ENCODE results near the gene ZNF519.
"Not testable (repeated sequence)": the region's sequence is repeated elsewhere in the genome, so short reads cannot be mapped to it uniquely, and the experiment has no call there.

The ZNF519 gene

GRCh38 chr18:14132271-14132700, at the start of gene ZNF519:
Gene ZNF519 (minus strand): TSS chr18:14132435. CDS start chr18:14132277, 158 bp downstream.
- H3K36me3 Mint-ChIP-seq (ENCODE audit: low read depth); H3K4me1 Mint-ChIP-seq (ENCODE audit: low read depth); intact Hi-C loops (cut with micrococcal nuclease): not testable (repeated sequence)

DNA sequence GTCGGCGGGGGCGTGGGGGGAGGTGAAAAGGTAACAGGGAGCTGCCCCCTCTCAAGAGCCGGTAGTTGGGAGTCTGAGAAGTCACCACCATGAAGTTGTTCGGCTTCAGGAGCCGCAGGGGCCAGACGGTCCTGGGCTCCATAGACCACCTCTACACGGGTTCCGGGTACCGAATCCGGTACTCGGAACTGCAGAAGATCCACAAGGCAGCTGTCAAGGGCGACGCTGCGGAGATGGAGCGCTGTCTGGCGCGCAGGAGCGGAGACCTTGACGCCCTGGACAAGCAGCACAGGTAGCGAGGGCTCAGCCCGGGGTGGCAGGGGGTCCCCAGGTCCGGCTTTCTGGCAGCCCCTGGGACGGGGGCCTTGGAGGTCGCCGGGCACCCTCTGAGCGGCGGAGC, 47.1 kb upstream of the ZNF519 start:
- Mint-ChIP-seq H3K36me3 (ENCODE audit: low read depth) (peaks cover 7% of the 10 kb centered on the region), H3K4me3 (peak overlapping the region; percentile 77), H3K4me1 (ENCODE audit: low read depth) (peaks cover 5% of the 10 kb centered on the region), H3K27me3 (peaks cover 10% of the 10 kb centered on the region), H3K27ac (peak overlapping the region; percentile 71), H3K9me3 (no peaks in the 10 kb centered on the region)
- intact Hi-C loops (cut with micrococcal nuclease): no loop called here

More at GRCh38 chr18:14132271-14132700, at the start of gene ZNF519:
- Mint-ChIP-seq H3K4me3 (peak within 1 kb of the TSS; percentile 85), H3K27ac (peak within 1 kb of the TSS; percentile 76)
- H3K9me3 Mint-ChIP-seq, H3K27me3 Mint-ChIP-seq: not testable (repeated sequence)

DNA sequence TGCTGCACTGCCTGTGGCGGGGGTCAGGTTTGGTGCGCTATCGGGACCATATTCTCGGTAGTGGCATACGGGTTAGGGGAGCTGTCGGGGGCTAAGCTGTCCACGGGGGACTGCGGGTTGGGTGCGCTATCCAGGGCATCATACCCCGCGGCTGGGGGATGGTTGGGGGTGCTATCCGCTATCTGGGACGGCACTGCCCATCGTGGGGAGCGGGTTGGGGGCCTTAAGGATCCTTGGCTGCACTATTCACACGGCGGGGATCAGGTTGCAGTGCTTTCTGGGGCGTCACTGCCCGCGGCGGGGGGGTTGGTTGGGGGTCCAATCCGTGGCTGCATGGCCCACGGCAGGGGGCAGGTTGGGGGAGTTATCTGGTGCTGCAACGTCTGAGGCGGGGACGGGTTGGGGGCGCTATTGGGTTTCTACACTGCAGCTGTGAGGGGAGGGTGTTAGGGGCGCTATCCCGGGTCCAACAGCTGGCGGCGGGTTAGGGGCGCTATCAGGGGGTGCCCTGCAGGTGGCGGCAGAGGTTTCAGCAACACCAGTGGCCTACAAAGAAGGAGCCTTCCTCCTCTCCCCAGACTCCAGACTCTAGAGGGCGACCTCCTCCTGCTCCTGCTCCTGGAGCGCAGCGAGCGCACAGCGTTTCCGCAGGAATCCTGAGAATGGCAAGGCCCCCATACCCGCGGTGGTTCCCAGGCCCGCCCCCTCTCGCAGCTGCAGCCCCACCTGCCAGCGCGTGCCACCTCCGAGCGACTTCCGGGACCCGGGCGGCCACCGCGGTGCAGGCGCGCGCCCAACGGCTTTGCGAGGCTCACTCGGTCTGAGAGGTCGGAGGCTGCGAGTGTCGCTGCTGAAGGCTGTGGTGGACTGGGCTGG, 46.3 kb upstream of the ZNF519 start:
- Mint-ChIP-seq H3K27ac (peak overlapping the region; percentile 71), H3K4me3 (peak overlapping the region; percentile 77)
- H3K4me1 Mint-ChIP-seq (ENCODE audit: low read depth); H3K36me3 Mint-ChIP-seq (ENCODE audit: low read depth); intact Hi-C loops (cut with micrococcal nuclease); H3K27me3 Mint-ChIP-seq; H3K9me3 Mint-ChIP-seq: not testable (repeated sequence)

- H3K27me3 Mint-ChIP-seq; H3K27ac Mint-ChIP-seq; H3K36me3 Mint-ChIP-seq (ENCODE audit: low read depth); intact Hi-C loops (cut with micrococcal nuclease); H3K4me3 Mint-ChIP-seq; H3K9me3 Mint-ChIP-seq; H3K4me1 Mint-ChIP-seq (ENCODE audit: low read depth): not testable (repeated sequence)
Observed at GRCh38 chr18:14177540-14178320, 45.5 kb upstream of the ZNF519 start.

DNA sequence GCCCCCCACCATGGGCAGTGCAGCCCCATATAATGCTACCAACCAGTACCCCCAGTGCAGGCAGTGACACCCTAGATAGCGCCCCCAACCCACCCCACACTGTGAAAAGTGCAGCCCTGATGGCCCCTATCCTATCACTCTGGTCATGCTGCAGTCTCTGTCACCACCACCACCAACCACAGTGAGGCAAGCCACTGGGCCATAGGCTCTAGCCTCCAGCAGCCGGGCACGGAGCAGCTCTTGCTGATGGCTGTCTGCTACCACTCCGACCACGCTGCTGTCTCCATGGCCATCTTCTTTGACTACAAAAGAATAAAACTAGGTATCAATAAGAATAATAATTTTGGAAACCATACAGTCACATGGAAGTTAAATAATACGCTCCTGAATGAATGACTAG, 43.2 kb upstream of the ZNF519 start:
- intact Hi-C loops (cut with micrococcal nuclease): not testable (repeated sequence)

DNA sequence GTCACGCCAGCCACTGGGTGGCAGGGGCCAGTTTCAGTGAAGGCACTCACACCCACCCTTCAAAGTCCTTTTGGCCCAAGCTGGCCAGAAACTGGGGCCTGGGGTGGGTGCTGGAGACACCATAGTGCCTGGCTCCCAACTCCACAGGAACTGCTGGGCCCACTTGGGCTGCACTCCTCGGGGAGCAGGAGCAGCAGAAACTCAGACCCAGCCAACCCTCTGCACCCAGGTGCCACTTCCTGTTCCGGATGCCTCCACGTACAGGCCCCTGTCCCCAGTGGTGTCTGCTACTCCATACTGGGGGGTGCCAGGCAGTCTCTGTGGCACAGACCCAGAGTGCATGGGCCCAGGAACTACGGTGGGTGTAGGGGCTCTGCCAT, 42.5 kb upstream of the ZNF519 start:
- Mint-ChIP-seq H3K4me3 (no peak overlapping the region), H3K4me1 (ENCODE audit: low read depth) (peaks cover 5% of the 10 kb centered on the region), H3K9me3 (no peaks in the 10 kb centered on the region), H3K27ac (no peak overlapping the region), H3K27me3 (peaks cover 7% of the 10 kb centered on the region), H3K36me3 (ENCODE audit: low read depth) (peaks cover 7% of the 10 kb centered on the region)
- intact Hi-C loops (cut with micrococcal nuclease): no loop called here

More for the DNA sequence above, 43.2 kb upstream of the ZNF519 start:
- not testable (repeated sequence) for H3K4me3 Mint-ChIP-seq; H3K36me3 Mint-ChIP-seq (ENCODE audit: low read depth); H3K27me3 Mint-ChIP-seq; H3K9me3 Mint-ChIP-seq; H3K27ac Mint-ChIP-seq; H3K4me1 Mint-ChIP-seq (ENCODE audit: low read depth)

- H3K9me3 Mint-ChIP-seq; H3K4me1 Mint-ChIP-seq (ENCODE audit: low read depth); H3K4me3 Mint-ChIP-seq; H3K27ac Mint-ChIP-seq; intact Hi-C loops (cut with micrococcal nuclease); H3K36me3 Mint-ChIP-seq (ENCODE audit: low read depth); H3K27me3 Mint-ChIP-seq: not testable (repeated sequence)
Observed at GRCh38 chr18:14174002-14174705, 41.9 kb upstream of the ZNF519 start.

- H3K27ac Mint-ChIP-seq; H3K27me3 Mint-ChIP-seq; H3K36me3 Mint-ChIP-seq (ENCODE audit: low read depth); H3K9me3 Mint-ChIP-seq; H3K4me1 Mint-ChIP-seq (ENCODE audit: low read depth); intact Hi-C loops (cut with micrococcal nuclease); H3K4me3 Mint-ChIP-seq: not testable (repeated sequence)
Observed at GRCh38 chr18:14173116-14173951, 41.1 kb upstream of the ZNF519 start.

- H3K36me3 Mint-ChIP-seq (ENCODE audit: low read depth); H3K27ac Mint-ChIP-seq; H3K9me3 Mint-ChIP-seq; intact Hi-C loops (cut with micrococcal nuclease); H3K4me3 Mint-ChIP-seq; H3K4me1 Mint-ChIP-seq (ENCODE audit: low read depth); H3K27me3 Mint-ChIP-seq: not testable (repeated sequence)
Observed at GRCh38 chr18:14172142-14173115, 40.2 kb upstream of the ZNF519 start.

- intact Hi-C loops (cut with micrococcal nuclease); H3K27me3 Mint-ChIP-seq; H3K4me3 Mint-ChIP-seq; H3K36me3 Mint-ChIP-seq (ENCODE audit: low read depth); H3K9me3 Mint-ChIP-seq; H3K27ac Mint-ChIP-seq; H3K4me1 Mint-ChIP-seq (ENCODE audit: low read depth): not testable (repeated sequence)
Observed at GRCh38 chr18:14171301-14172141, 39.3 kb upstream of the ZNF519 start.

DNA sequence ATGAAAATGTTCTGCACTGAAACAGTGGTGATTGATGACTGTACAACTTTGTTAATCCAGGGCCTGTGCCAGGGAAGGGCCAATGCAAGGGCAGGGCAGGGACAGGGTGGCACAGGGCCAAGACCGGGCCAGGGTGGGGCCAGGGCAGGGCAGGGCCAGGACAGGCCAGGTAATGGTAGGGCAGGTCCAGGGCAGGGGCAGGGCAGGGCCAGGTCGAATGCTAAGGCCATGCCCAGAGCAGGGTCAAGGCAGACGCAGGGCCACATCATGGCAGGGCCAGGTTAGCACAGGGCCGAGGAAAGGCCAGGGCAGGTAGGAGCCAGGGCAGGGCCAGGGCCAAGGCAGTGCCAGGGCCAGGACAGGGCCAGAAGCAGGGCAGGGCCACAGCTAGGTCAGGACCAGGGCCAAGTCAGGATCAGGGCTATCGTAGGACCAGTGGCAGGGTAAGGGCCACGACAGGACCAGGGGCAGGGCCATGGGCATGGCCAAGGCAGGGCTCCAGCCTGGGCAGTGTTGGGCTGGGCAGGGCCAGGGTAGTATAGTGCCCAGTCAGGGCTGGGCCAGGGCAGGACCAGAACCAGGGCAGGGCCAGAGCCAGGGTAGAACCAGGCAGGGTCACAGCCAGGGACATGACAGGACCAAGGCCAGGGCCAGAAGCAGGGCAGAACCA, 38.3 kb upstream of the ZNF519 start:
- H3K4me1 Mint-ChIP-seq (ENCODE audit: low read depth); H3K27ac Mint-ChIP-seq; H3K27me3 Mint-ChIP-seq; H3K4me3 Mint-ChIP-seq; H3K36me3 Mint-ChIP-seq (ENCODE audit: low read depth); H3K9me3 Mint-ChIP-seq; intact Hi-C loops (cut with micrococcal nuclease): not testable (repeated sequence)

DNA sequence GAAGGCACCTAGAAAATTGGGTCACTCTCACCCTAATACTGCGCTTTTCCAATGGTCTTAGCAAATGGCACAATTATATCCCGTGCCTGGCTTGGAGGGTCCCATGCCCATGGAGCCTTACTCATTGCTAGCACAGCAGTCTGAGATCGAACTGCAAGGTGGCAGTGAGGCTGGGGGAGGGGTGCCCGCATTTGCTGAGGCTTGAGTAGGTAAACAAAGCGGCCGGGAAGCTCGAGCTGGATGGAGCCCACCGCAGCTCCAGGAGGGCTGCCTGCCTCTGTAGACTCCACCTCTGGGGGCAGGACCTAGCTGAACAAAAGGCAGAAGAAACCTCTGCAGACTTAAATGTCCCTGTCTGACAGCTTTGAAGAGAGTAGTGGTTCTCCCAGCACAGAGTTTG, 30.7 kb upstream of the ZNF519 start:
- H3K4me3 Mint-ChIP-seq; H3K27ac Mint-ChIP-seq; H3K9me3 Mint-ChIP-seq; H3K4me1 Mint-ChIP-seq (ENCODE audit: low read depth); H3K36me3 Mint-ChIP-seq (ENCODE audit: low read depth); intact Hi-C loops (cut with micrococcal nuclease): not testable (repeated sequence)
- peaks cover 12% of the 10 kb centered on the region for H3K27me3 Mint-ChIP-seq

Data from dendritic cell treated with granulocyte-macrophage colony-stimulating factor and Interleukin-4, amounts not matched to agents 40 ng/mL and 50 ng/mL, for 4 days (primary cell).